Skeletal muscle cell (primary cell): ENCODE results near the gene NR1H3.
A peak's percentile ranks its signal among the peaks of the same experiment; 100 is the strongest.

ENCODE experiments used
- DNase-seq: peaks from one replicate; pipeline ENCODE4 v3.0.0-alpha.2; 2010; ENCODE audit warnings: low read depth
- H3K4me3 ChIP-seq: 2 replicates; pipeline ENCODE4 v1.5.1; 2011; ENCODE audit warnings: low read depth, mild to moderate bottlenecking, control low read depth, low read length, moderate library complexity

The NR1H3 gene

DNA sequence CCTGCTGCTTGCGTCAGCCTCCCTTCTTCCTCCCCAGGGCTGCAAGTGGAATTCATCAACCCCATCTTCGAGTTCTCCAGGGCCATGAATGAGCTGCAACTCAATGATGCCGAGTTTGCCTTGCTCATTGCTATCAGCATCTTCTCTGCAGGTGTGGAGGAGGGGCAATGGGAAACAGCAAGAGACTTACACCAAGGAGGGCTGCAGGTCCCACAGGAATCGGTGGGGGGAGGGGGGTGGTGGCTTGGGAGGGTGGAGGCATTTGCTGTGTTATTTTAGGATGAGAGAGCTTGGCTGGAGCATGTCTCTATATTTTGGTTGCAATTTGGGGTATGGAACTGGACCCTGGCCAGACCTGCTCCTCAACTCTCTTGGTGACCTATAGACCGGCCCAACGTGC is 10.1 kb downstream of the NR1H3 start:
- no peak overlapping the region for H3K4me3 ChIP-seq
- no peak for DNase-seq

DNA sequence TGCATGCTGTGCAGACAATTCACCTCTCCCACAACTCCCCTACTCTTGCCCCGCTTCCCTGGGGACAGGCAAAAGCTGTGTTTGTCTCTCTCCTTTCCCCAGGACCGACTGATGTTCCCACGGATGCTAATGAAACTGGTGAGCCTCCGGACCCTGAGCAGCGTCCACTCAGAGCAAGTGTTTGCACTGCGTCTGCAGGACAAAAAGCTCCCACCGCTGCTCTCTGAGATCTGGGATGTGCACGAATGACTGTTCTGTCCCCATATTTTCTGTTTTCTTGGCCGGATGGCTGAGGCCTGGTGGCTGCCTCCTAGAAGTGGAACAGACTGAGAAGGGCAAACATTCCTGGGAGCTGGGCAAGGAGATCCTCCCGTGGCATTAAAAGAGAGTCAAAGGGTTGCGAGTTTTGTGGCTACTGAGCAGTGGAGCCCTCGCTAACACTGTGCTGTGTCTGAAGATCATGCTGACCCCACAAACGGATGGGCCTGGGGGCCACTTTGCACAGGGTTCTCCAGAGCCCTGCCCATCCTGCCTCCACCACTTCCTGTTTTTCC is 10.7 kb downstream of the NR1H3 start:
- peak overlapping the region; percentile 9 for H3K4me3 ChIP-seq

DNA sequence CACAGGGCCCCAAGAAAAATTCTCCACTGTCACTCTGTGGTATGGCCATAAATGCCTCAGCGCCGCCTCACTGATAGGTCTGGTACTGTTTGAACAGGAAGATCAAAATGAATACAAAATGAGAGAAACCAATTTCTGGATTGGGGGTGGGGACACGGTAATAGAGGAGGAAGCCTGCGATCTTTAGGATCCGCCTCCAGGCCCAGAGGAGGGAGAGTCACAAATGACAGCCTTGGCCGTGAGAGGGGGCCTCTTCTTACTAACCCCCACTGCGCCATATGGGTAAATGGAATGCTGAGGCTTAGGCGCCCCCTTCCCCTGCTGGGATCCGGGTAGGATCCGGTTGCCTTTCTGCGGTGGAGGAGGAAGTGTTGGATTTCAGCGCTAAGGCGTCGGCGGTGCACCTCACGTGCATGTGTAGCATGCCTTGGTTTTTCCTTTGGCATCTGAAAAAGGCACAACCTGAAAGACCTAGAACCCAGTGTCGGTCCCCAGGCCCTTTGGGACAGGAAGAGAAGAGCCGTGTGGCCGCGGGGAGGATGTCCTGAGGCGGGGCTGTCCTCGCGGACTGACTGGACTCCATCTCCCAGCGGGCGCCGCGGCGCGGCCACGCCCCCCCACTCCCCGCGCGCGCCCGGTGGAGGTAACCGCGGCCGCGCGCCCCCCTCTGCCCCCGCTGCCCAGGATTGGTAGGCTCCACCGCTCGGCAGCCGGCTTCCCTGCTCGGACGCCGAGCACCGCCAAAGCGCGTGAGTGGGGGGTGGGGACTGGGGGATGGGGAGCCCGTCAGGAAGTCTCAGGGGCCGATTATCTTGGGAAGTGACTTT is 11.4 kb downstream of the NR1H3 start:
- H3K4me3 ChIP-seq: peak overlapping the region; percentile 75
- DNase-seq: peak; percentile 54

More for the DNA sequence above, 10.7 kb downstream of the NR1H3 start:
- DNase-seq: no peak

DNA sequence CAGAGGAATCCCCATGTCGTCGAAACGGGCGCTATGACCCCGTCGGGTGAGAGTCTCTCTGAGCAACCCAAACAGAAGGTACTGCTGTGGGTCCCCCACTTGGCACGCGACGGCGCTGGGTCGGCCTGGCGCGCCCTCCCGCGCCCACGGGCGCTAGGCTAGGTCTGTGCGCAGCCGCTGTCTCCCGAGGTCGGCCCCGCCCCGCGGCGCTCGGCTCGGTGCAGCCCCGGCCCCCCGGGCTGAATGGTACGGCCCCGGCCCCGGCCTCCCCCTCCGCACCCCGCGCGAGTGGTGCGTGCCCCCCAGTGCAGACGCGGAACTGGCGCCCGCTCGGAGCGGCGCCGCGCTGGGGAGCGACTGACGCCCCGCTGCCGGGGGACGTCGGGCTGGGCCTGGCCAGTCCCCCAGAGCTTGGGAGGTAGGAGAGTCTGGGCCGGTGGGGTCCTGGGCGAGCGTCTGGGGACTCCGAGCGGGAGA is 12.1 kb downstream of the NR1H3 start, which contains the start of gene MADD:
Gene MADD (plus strand): TSS at position 305 of the 477 bp plus-strand sequence.
- peak within 1 kb of the TSS; percentile 75 for H3K4me3 ChIP-seq
- peak; percentile 43 for DNase-seq

DNA sequence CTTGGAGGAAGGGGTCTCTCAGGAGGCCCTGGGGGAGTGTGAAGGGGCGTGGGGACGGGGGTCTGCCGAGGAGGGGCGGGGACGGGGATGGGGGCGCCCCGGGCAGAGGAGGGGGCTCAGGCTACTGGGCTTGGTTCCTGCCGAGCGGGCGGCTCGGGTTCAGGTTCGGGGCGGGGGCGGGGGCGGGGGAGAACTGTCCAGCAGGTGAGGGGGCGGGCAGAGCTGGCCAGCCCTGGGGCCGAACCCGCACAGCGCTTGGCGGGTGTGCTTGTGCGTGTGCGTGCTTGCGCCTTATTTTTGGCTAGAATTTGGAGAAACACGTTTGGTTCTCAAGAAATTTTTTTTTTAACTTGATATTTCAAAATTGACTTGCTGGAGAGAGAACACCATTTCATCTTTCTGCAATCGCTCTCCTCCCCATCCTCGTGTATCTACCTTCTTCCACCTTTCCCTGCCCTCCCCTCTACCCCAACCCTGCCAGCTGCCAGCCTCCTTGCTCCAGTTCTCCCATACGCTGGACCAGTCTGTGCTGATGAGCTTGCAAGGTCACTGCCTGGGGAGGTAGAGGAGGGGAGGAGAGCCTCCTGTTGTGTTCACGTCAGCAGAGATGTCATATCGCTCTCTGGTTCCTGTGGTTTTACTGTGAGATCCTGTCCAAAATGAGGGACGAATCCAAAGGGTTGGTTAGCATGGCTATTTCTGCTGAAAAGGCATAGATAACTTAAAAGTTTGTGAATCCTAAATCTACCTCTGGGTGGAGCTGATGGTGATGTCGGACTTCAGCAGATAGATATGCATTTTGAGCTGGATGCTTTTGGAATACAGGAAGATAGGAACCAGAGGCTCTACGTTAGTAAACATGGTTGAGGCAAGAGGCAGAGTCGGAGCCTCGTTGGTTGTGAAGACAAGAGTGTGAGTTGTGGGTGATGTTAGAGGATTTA is 12.8 kb downstream of the NR1H3 start:
- no peak for DNase-seq
- peak overlapping the region; percentile 75 for H3K4me3 ChIP-seq

DNA sequence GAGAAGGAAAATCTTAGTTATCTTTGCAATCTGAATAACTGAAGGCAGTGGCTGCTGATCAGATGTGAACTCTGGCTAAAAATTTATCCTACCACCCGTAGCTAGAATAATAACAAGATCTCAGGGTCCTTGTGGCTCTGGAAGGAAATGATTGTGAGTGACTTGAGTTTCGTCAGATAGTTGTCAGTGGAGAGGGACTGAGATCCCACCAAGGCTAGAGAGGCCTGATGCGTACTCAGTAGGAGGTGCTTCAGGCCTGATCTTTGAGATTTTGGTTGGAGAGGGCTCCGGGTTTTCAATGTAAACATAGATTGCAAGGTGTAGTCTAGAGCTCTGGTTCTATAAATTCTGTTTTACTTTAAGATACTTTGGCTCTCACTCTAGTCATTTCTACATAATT is 13.5 kb downstream of the NR1H3 start:
- DNase-seq: no peak
- H3K4me3 ChIP-seq: no peak overlapping the region

DNA sequence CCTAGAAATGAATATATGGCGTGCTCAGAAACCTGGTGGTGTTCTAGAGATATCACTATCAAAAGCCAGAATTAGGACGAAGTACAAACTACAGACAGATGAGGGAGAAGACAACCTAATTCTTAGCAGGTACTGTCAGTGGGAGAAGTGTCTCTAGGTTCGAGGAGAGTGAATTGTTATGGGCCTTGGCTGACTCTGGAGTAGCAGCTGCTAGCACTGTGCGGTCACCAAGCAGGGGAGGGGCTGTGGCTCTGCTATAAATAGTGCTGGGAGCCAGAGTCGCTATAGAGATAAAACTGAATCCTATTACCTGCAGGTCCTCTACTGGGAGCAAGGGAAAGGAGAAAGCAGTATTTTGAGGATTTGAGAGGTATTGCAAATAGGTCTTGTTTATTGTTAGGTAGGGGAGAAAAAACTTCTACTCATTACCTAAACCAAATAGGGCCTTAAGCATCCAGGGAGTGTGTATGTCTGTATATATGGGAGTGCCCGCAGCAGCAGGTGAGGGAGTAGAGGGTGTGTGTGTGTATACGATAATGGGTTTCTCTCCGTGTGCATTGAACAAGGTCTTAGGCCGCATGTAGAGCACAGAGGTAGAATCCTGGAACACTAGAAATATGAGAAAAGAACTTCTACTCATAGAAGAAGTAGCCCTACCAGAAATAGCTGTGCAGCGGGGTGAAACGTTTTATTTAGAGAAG is 14.3 kb downstream of the NR1H3 start:
- DNase-seq: no peak
- H3K4me3 ChIP-seq: no peak overlapping the region

DNA sequence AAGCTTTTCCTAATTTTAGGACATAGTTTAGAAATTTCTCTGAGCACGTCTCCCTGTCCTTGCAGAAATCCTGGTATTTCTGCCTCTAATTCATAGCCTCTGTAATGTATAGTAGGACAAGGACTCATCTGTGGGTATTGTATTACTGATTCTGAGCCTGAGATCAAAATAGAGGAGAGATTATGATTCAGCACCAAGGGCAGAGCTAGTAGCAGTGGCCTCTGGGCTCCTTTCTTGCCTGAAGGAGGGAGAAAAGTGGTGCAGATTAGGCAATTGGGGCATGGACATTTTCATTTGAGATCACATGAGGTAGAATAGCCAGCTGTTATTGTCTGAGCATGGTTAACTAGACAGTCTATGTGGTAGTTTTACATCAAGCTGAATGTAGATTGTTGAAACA is 14.9 kb downstream of the NR1H3 start:
- no peak overlapping the region for H3K4me3 ChIP-seq
- DNase-seq: no peak

DNA sequence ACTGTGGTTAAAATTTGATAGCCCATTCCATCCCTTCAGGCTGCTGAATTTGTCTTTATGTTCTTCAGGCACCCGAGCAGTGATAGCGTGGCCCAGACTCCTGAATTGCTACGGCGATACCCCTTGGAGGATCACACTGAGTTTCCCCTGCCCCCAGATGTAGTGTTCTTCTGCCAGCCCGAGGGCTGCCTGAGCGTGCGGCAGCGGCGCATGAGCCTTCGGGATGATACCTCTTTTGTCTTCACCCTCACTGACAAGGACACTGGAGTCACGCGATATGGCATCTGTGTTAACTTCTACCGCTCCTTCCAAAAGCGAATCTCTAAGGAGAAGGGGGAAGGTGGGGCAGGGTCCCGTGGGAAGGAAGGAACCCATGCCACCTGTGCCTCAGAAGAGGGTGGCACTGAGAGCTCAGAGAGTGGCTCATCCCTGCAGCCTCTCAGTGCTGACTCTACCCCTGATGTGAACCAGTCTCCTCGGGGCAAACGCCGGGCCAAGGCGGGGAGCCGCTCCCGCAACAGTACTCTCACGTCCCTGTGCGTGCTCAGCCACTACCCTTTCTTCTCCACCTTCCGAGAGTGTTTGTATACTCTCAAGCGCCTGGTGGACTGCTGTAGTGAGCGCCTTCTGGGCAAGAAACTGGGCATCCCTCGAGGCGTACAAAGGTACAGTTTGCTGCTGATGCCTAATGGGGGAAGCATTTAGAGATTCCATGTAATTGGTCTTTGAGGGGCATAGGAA is 16.9 kb downstream of the NR1H3 start:
- H3K4me3 ChIP-seq: no peak overlapping the region
- DNase-seq: no peak

DNA sequence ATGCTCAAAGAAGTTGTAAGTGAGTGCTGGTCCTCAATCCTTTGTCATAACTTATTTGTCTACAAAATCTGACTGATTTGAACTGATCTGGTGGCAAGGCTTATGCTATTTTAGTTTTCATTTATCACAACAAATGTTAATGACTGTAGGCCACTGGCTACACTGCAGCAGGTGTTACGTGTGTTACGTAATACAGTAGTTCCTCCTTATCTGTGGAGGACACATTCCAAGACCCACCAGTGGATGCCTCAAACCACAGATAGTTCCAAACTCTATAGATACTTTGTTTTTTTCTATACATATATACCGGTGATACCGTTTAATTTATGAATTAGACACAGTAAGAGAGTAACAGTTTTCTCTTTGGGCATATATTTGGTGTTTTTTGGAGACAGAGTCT is 19.1 kb downstream of the NR1H3 start:
- no peak overlapping the region for H3K4me3 ChIP-seq
- no peak for DNase-seq

DNA sequence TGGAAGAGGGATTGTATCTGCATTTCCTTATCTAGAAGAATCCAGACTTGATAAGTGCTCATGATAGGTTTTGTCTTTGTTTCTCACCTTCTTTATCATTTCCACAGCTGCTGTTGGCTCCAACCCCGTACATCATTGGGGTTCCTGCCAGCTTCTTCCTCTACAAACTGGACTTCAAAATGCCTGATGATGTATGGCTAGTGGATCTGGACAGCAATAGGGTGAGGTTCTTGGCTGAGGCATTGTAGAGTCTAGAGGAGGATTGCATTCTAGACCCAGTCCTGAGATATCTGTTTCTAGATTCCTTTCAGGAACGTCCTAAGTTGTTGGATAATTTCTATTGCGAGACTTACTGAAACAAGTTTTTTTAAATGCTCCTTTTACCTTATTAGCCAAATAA is 20.3 kb downstream of the NR1H3 start:
- no peak overlapping the region for H3K4me3 ChIP-seq
- no peak for DNase-seq

DNA sequence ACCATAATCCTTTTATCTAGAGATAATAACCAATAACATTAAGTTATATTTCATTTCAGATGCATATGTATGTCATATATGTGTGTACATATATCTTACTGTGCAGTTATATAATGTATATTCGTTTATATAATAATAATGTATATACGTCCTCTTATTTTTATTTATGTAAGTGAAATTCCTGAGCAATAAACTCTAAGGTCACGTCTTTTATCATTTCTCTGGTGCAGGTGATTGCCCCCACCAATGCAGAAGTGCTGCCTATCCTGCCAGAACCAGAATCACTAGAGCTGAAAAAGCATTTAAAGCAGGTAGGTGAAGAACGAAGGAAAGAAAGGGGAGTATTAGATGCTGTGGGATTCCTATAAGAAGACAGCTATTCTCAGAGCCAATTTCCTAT is 21.0 kb downstream of the NR1H3 start:
- no peak for DNase-seq
- no peak overlapping the region for H3K4me3 ChIP-seq

DNA sequence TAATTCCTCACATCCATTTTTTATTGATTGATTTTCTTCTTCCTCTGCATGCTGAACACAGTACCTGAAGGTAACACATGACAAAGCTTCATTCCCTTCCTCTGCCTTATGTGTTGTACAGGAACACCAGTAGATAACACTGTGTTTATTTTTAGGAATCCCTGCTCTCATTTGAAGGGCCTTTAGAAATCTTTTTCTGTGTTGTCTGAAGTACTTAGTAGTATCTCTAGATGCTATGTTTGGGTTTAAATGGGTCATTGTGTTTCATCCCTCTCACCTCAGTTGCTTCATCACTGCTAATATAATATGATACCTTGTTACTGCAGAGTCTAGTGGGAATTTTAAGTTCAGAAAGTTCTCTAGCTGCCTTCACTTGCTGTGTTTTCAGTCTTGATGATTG is 22.3 kb downstream of the NR1H3 start:
- H3K4me3 ChIP-seq: no peak overlapping the region
- DNase-seq: no peak

DNA sequence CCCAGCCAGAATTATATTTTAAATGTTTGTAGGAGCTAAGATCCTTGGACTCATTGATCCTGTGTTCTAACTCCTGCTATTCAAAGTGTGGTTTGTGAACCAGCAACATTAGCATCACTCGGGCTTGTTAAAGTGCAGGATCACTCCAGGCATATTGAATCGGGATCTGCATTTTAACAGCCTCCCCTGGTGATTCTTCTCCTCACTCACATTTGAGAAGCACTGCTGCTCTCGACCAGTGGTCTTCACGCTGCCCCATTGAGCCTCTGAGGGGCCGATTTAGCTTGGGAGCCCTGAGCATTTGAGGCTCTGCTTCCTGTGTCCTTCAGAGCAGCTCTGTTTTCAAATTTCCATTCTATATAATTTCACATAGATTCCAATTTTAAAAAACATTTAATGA is 23.1 kb downstream of the NR1H3 start:
- no peak for DNase-seq

DNA sequence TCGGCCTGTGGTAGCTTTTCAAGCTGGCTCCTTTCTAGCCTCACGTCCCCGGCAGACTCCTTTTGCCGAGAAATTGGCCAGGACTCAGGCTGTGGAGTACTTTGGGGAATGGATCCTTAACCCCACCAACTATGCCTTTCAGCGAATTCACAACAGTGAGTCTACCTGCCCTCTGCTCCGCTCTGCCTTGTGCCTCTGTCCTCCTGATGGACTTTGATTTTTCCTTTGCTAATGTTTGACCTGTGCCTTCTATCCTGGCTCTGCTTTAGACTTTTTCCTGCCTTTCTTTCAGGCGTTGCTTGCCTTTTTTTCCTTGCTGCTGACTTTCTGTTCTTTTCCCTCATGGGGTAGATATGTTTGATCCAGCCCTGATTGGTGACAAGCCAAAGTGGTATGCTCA is 24.7 kb downstream of the NR1H3 start:
- no peak for DNase-seq
- no peak overlapping the region for H3K4me3 ChIP-seq

More for the DNA sequence above, 23.1 kb downstream of the NR1H3 start:
- no peak overlapping the region for H3K4me3 ChIP-seq

DNA sequence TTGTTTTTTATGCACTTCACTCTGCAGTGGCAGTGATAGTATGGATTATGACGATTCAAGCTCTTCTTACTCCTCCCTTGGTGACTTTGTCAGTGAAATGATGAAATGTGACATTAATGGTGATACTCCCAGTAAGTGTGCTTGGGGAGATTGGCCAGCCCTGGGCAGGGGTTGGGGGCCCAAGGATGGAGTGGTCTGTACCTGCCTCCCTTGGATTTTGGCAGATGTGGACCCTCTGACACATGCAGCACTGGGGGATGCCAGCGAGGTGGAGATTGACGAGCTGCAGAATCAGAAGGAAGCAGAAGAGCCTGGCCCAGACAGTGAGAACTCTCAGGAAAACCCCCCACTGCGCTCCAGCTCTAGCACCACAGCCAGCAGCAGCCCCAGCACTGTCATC is 26.4 kb downstream of the NR1H3 start:
- no peak overlapping the region for H3K4me3 ChIP-seq
- DNase-seq: no peak

DNA sequence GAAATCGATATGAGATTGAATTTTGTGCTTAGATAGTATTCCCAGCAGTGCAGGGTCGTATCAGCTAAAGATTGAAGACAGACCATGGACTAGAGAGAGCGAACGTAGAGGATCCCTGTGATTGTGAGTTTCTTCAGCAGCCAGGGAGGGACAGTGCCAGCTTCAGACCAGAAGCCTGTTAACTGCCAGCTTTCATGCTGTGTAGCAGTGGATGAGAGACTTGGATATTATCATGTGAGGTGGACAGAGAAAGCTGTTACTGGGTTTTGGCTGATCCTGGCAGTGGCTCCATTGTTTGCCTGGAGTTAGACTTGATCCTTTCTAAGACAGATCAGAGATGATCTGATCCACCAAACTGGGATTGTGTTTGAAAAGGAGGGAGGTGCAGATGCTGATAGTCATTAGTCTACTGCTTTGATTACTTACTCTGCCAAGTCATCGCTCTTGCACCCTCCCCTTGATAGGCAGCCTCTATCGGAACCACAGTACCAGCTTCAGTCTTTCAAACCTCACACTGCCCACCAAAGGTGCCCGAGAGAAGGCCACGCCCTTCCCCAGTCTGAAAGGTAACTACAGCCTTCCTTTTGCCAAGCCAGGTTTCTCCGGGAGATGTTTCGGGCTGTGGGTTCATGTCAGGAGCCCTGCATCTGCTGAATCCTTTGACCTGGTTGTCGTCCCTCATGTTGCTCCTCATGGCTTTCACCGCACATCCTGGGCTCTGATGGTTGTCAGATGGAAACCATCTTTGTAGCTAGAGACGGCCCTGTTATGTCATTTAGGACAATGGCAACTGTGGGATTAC is 28.4 kb downstream of the NR1H3 start:
- DNase-seq: no peak
- H3K4me3 ChIP-seq: no peak overlapping the region

DNA sequence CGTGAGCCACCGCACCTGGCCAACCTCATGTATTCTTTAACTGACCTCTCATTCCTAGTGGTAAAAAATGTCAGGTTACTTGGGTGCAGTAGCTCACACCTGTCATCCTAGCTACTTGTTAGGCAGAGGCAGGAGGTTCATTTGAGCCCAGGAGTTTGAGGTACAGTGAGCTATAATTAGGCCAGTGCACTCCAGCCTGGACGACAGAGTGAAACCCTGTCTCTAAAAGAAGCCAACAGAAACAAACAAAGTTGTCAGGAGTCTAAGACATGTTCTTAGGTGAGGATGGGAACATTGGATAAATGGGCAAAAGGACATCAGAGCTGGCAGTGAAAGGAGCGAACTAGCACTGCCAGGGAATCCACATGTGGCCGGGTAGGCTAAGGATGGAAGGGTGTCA is 30.3 kb downstream of the NR1H3 start:
- no peak for DNase-seq
- no peak overlapping the region for H3K4me3 ChIP-seq
